ENCODE measurements around the gene CLCN1. TPM values are rescaled to one million over a fixed set of nuclear protein-coding genes. Genes with fewer than 3 reads are reported as not detected.

Gene CLCN1
- total and polyA plus RNA-seq, 10 of the 15 experiments (the other 5 are each of a cell fraction or from before 2014, with no cell fraction given), result 0.30 TPM; not detected in 9

GRCh38 chr7:143384661-143385631, 69.0 kb downstream of the CLCN1 start (continued):
- TF ChIP-seq, protein P1, sequence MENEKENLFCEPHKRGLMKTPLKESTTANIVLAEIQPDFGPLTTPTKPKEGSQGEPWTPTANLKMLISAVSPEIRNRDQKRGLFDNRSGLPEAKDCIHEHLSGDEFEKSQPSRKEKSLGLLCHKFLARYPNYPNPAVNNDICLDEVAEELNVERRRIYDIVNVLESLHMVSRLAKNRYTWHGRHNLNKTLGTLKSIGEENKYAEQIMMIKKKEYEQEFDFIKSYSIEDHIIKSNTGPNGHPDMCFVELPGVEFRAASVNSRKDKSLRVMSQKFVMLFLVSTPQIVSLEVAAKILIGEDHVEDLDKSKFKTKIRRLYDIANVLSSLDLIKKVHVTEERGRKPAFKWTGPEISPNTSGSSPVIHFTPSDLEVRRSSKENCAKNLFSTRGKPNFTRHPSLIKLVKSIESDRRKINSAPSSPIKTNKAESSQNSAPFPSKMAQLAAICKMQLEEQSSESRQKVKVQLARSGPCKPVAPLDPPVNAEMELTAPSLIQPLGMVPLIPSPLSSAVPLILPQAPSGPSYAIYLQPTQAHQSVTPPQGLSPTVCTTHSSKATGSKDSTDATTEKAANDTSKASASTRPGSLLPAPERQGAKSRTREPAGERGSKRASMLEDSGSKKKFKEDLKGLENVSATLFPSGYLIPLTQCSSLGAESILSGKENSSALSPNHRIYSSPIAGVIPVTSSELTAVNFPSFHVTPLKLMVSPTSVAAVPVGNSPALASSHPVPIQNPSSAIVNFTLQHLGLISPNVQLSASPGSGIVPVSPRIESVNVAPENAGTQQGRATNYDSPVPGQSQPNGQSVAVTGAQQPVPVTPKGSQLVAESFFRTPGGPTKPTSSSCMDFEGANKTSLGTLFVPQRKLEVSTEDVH (IDR thresholded peaks at IDR 0.05; ENCODE audit: low read depth, partially characterized antibody), result no peak
- TF ChIP-seq TARDBP (IDR thresholded peaks at IDR 0.05; ENCODE audit: borderline replicate concordance) (no peak), MTA3 (IDR thresholded peaks at IDR 0.05; ENCODE audit: borderline replicate concordance, low read length) (no peak), ATF2 (IDR thresholded peaks at IDR 0.05; ENCODE audit: low read length) (no peak), POLR2AphosphoS2 (IDR thresholded peaks at IDR 0.05; ENCODE audit: low read depth, low read length) (0 out of 2 replicates have a peak, but pooled peaks have one; percentile 14), RCOR1 (conservative IDR thresholded peaks at IDR 0.05; ENCODE audit: low read depth, low read length) (no peak), ZBTB11 (CRISPR knock-in tag; IDR thresholded peaks at IDR 0.05) (no peak), HDGF (IDR thresholded peaks at IDR 0.05) (peak; percentile 55), HCFC1 (IDR thresholded peaks at IDR 0.05; ENCODE audit: low read length) (no peak), GABPA (IDR thresholded peaks at IDR 0.05; ENCODE audit: low read depth) (no peak), PAX5 (IDR thresholded peaks at IDR 0.05; ENCODE audit: borderline replicate concordance, low read depth, low read length) (no peak), SMAD1 (IDR thresholded peaks at IDR 0.05; ENCODE audit: low read depth, partially characterized antibody) (no peak), MYC (IDR thresholded peaks at IDR 0.05; ENCODE audit: insufficient read depth, insufficient read length, insufficient replicate concordance, low read length, severe bottlenecking) (no peak), TCF3 (IDR thresholded peaks at IDR 0.05; ENCODE audit: borderline replicate concordance, insufficient read depth, low read depth, low read length) (no peak), RELA (IDR thresholded peaks at IDR 0.05; ENCODE audit: borderline replicate concordance, partially characterized antibody) (no peak), NFIC (IDR thresholded peaks at IDR 0.05; ENCODE audit: low read depth, low read length) (no peak), SIN3A (IDR thresholded peaks at IDR 0.05; ENCODE audit: low read depth, low read length) (no peak), MTA2 (IDR thresholded peaks at IDR 0.05; ENCODE audit: low read depth) (no peak)
- TF ChIP-seq, protein P2, sequence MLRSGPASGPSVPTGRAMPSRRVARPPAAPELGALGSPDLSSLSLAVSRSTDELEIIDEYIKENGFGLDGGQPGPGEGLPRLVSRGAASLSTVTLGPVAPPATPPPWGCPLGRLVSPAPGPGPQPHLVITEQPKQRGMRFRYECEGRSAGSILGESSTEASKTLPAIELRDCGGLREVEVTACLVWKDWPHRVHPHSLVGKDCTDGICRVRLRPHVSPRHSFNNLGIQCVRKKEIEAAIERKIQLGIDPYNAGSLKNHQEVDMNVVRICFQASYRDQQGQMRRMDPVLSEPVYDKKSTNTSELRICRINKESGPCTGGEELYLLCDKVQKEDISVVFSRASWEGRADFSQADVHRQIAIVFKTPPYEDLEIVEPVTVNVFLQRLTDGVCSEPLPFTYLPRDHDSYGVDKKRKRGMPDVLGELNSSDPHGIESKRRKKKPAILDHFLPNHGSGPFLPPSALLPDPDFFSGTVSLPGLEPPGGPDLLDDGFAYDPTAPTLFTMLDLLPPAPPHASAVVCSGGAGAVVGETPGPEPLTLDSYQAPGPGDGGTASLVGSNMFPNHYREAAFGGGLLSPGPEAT (IDR thresholded peaks at IDR 0.05; ENCODE audit: low read depth), result no peak
